Measurements from ENCODE around the gene PCSK6. TPM values are rescaled to one million over a fixed set of nuclear protein-coding genes. Genes with fewer than 3 reads are reported as not detected.

PCSK6 gene
- polyA plus RNA-seq, 3 donors = 6.5 to 9.2 (median 7.3) TPM

- no peak for DNase-seq (ENCODE audit: low read depth in 3 of 3, low spot score in 2 of 3)
These were observed 34.0 kb upstream of the PCSK6 start for GRCh38 chr15:101523560-101523940.

- no peak for DNase-seq (ENCODE audit: low read depth in 3 of 3, low spot score in 2 of 3)
These were observed 33.4 kb upstream of the PCSK6 start for GRCh38 chr15:101522621-101523559.

GRCh38 chr15:101522091-101522490, 32.6 kb upstream of the PCSK6 start:
- DNase-seq (ENCODE audit: low read depth in 3 of 3, low spot score in 2 of 3) = no peak

GRCh38 chr15:101521591-101521990, 32.1 kb upstream of the PCSK6 start:
- no peak for DNase-seq (ENCODE audit: low read depth in 3 of 3, low spot score in 2 of 3)

- DNase-seq (ENCODE audit: low read depth in 3 of 3, low spot score in 2 of 3) = no peak
These were observed 31.6 kb upstream of the PCSK6 start for GRCh38 chr15:101521069-101521468.

GRCh38 chr15:101520395-101520794, 30.9 kb upstream of the PCSK6 start:
- DNase-seq (ENCODE audit: low read depth in 3 of 3, low spot score in 2 of 3) = no peak

- DNase-seq (ENCODE audit: low read depth in 3 of 3, low spot score in 2 of 3) = no peak
These were observed 28.0 kb upstream of the PCSK6 start for GRCh38 chr15:101517504-101517903.

GRCh38 chr15:101514318-101514717, 24.8 kb upstream of the PCSK6 start:
- no peak for DNase-seq (ENCODE audit: low read depth in 3 of 3, low spot score in 2 of 3)

- no peak for DNase-seq (ENCODE audit: low read depth in 3 of 3, low spot score in 2 of 3)
These were observed 22.2 kb upstream of the PCSK6 start for GRCh38 chr15:101511717-101512116.

GRCh38 chr15:101510212-101511197, 21.0 kb upstream of the PCSK6 start:
- DNase-seq (ENCODE audit: low read depth in 3 of 3, low spot score in 2 of 3) = no peak

GRCh38 chr15:101509279-101509678, 19.8 kb upstream of the PCSK6 start:
- no peak for DNase-seq (ENCODE audit: low read depth in 3 of 3, low spot score in 2 of 3)

GRCh38 chr15:101506491-101506890, 17.0 kb upstream of the PCSK6 start:
- DNase-seq (ENCODE audit: low read depth in 3 of 3, low spot score in 2 of 3) = no peak

- DNase-seq (ENCODE audit: low read depth in 3 of 3, low spot score in 2 of 3) = no peak
These were observed 16.3 kb upstream of the PCSK6 start for GRCh38 chr15:101505610-101506337.

- DNase-seq (ENCODE audit: low read depth in 3 of 3, low spot score in 2 of 3) = no peak
These were observed 15.5 kb upstream of the PCSK6 start for GRCh38 chr15:101504866-101505609.

GRCh38 chr15:101504373-101504772, 14.9 kb upstream of the PCSK6 start:
- no peak for DNase-seq (ENCODE audit: low read depth in 3 of 3, low spot score in 2 of 3)

GRCh38 chr15:101503296-101503599, 13.7 kb upstream of the PCSK6 start:
- no peak for DNase-seq (ENCODE audit: low read depth in 3 of 3, low spot score in 2 of 3)

GRCh38 chr15:101502572-101503295, 13.2 kb upstream of the PCSK6 start:
- no peak for DNase-seq (ENCODE audit: low read depth in 3 of 3, low spot score in 2 of 3)

- DNase-seq (ENCODE audit: low read depth in 3 of 3, low spot score in 2 of 3) = no peak
These were observed 12.3 kb upstream of the PCSK6 start for GRCh38 chr15:101501703-101502373.
